Activated CD4-positive, alpha-beta T cell treated with anti-CD3 and anti-CD28 coated beads for 24 hours (primary cell): ENCODE measurements around the gene CACNA2D2.

Experiments used
- DNase-seq, 2 donors: peaks; one replicate each; pipeline ENCODE4 v3.0.0-alpha.2; 2020; ENCODE audit warnings: low read depth in 2 of 2

Gene CACNA2D2

DNA sequence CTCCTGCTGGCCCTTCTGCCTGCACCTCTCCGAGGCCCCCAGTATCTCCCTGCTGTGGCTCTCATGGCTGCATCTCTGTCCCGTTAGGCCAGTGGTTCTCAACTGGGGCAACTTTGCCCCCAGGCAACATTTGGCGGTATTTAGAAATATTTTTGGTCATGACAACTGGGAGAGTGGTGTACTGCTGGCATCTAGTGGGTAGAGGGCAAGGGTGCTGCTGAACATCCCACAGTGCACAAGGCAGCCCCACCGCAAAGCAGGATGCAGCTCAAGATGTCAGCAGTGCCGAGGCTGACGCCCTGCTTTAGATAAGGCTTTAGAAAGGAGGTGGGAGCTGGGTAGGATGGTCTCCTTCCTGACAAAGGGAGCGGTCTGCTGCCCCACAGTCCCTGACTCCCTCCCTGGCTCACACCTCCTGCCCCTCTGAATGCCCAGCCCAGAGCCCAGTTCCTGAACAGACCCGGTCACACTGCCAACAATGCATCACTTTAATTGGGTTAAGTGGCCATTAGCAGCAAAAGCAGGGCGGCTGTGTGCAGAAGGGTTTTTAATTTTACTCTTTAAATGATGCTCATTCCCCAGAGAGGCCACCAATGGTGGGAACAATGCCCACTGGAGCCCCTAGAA lies 75.3 kb downstream of the CACNA2D2 start:
- no peak for DNase-seq

DNA sequence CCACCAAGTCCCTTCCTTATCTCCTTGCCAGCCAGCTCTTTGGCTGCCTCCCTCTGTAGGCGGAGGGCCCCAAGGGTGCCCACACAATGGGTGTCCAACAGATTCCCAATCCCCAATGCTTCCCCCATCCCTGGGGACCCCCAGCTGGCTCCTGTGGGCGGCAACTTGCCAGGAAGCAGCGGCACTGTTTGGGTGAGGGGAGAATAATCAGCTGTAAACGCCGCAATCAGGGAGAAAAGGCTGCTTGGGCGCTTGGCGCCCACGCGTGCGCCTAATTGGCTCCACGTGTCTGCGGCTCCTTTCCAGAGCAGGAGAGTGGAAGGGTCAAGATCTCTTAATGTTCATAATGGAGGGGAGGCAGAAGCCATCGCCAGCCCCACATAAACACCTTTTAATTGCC lies 76.2 kb downstream of the CACNA2D2 start:
- no peak for DNase-seq

DNA sequence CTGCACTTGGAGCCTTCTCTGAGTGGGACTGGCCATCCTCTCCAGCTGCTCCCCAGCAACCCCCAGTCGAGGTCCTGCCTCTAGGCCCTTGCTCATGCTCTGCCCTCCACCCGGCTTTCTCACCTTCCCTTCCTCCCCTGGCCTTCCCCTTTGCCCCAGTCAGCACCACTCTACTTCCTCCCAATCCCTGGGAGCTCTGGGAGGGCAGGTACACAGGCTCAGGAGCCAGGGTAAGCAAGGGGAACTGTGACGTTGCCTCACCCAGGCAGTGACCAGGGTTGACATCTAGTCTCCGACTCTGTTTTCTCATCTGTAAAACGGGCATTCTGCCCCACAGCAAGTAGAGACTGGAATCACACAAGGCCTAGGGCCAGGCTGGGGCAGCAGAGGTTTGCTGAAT lies 77.5 kb downstream of the CACNA2D2 start:
- DNase-seq, result no peak

DNA sequence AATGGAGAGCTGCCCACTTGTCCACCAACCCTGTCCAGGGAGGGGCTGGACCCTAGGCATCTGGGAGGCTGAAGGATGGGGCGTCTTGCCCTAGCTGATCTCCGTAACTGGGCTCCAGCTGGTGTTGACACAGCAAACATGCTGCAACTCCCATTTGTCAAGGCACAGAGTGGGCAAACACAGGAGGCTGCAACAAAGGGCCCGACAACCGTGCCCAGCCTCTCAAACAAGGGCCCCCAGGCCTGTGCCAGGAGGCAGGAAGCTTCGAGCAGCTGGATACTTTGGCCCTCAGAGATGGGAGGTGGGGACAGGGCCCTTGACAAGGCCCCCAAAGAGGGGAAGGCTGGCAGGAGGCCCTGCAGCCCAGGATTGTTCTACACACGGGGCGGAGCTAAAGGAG lies 79.9 kb downstream of the CACNA2D2 start:
- no peak for DNase-seq

DNA sequence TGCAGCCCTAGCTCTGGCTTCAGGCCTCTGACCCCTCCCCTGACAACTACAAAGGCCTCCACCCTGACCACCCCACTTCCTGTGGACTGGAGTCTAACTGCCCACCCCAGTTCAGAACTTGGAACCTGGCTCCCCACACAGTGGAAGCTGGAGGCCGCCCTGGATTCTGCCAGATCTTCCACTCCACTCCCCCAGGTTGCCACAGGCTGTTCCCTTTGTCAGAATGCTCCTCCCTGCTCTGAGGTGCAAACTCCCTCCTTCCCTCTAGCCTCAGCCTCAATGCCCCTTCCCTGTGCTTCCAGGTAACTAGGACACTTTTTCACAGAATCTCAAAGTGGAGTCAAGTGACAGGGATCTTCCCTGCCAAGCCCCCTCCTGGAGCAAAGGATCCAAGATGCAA lies 81.3 kb downstream of the CACNA2D2 start:
- no peak for DNase-seq

DNA sequence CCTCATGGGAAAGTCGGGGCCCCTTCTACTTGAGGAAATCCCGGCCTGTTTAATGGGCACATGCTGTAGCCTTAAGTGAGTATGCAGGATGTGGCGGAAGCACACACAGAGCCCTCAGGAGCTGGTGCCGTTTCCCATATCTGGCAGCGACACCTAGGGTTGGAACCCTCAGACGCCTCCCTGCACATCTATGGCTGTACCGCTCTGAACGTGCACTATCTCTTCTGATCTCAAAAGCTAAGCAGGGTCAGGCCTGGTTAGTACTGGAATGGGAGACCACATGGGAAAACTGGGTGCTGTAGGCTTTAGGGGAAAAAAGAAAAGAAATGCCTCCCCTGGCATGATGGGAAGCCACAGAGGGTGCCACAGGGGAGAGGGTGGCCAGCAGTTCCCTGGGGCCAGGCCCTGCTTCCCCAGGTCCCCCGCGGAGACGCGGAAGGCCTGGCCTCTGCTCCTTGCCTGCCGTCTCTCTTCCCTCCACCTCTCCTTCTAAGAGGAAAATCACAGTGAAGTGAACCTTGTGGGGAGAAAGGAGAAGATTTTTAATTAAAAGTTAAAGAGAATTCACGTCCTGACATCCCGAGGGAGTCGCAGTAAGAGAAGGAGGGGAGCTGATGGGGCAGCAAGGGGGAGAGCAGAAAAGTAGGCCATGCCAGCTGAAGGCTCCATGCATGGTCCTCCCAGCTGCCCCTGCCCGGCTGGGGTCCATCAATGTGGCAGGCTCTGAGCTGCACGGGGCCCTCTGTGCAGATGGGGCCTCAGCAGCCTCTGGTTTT lies 83.7 kb downstream of the CACNA2D2 start:
- no peak for DNase-seq

DNA sequence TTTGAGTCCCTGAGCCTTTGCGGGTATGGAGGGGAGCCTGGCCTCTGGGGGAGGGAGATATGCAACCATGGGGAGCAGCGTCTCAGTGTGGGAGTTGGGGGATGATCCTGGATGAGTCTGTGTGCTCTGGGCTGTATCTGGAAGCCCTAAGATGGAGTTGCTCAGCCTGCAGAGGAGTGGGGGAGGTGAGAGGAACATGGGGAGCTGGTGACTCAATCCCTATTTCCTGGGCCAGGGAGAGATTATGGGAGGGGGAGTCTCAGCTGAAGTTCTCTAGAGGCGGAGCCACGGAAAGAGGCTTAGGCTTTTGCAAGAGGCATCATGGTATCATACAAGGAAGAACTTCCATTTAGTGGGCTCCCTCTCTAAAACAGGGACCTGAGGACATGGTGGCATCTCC lies 84.6 kb downstream of the CACNA2D2 start:
- DNase-seq, result no peak

DNA sequence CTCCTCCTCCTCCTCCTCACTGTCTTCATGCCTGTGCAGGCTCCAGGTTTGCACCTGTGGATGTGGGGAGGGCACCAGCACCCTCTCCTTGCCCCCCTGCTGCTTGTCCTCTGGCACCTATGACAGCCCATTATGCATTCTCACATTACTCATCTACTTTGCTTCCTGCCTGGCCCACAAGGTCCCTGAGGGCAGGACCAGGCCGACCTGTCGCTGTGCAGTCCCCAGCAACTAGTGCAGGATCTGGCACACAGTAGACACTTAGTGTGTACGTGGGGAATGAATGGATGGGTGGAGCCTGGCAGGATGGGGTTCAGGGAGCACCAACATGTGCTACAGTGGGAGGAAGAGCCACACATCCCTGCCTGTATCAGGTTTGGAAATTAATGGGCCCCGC lies 85.8 kb downstream of the CACNA2D2 start:
- no peak for DNase-seq

DNA sequence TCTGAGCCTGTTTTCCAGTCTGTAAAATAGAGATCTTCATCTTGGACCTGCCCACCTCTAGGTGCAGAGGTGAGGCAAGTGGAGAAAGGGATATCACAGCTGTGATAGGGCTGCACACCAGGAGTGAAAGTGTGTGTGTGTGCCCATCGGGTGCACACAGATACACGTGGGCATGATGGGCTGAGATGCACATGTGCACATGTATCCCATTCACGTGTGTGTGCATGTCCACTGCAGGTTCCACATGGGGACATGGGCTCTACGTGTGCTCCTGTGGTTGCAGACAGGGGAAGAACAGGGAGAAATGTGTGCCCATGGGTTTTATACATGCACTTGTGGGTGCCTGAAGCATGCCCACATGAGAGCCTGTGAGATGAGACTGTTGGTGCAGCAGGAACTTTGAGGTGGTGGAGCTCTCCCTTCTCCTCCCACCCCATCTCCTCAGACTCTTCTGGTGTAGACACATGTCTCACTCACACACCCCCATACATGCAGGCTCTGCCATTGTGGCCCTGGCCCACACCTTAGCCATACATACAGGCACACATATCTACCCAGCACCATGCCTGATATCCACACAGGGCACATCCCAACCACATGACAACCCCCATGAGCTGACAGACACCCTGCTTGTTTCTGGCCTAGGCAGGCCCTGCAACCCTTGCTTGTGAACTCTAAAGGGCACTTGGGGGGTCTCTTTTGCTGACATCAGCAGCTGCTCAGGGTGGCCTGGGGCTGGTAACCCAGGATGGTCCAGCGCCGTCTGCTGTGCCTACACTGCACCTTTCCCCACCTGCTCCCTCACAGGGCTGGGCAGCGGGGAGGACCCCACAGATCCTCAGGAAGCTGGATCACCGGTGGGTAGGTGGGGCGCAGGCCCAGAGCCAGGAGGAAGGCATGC lies 86.4 kb downstream of the CACNA2D2 start:
- DNase-seq, result no peak

DNA sequence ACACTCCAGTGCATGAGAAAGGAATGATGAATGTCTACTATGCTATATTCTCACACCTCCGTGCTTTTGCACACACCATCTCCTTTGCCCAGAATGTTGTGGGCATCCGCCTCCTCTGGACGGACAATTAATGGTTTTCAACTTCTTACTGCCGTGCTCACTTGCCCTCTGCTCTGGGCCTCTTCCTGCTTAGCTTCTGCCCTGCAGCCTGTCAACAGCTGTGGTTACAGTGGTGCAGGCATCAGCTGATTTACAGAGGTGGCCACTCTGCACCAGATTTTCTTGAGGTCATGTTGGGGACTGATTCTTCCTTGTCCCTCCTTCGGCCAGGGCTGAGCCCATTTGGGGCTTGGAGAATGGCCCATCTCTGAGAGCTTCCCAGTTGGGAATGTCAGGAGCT lies 87.6 kb downstream of the CACNA2D2 start:
- no peak for DNase-seq

DNA sequence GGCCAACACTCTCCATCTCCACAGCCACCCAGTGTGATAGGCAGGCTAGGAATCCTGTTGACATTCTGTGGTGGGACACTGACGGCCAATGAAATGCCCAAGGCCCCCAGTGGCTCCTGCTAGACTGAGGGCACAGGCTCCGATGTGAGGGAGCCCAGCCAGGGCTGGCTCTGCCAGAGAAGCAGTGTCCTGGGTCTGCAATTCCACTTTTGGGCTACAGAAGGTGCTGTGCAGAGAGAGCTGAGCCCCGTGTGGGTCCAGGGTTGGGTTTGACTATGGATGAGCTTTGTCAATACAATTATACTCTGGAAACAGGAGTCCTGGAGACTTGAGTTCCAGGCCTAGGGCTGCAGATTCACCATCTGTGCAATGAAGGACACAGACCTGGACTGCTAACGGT lies 88.4 kb downstream of the CACNA2D2 start:
- DNase-seq, result no peak

DNA sequence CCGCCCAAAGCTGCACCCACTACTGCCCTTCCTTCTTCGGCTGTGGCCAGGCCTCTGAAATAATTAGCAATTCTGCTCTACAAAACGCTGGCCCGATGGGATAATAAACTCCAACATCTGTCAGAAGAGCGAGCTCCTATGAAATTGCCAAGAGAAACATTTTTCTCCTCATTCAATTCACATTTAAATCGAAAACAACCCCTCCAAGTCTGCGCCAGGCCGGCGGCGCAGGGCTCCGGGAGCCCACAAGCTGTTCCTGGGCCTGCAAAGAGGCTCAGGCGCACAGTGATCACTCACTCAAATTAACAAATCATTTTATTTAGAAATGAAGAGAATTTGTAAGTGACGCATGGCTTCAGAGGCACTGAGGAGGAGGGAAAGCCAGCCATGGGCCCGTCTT lies 88.8 kb downstream of the CACNA2D2 start:
- no peak for DNase-seq

DNA sequence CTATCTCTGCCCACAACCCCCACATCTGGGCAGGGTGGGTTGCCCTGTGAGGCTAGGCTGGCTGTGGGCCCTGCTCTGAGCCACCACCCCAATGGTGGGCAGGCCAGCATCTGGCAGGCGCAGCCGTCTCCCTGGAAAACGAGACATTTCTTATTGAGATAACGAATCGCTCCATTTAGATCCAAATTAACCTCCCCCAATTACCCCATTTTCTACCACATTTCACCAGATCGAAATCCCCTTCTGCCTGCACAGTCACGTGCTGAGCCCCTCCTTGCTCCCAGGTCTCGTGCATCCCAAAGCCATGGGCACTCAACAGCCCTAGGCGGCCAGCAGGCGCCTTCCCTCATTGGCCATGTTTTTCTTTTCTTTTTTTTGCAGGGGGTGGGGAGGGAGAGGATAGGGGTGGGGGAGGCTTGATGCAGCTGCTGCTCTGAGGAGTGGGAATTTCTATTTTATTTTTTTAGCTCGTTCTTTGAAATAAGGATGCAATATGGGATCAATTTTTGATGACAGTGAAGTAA lies 91.1 kb downstream of the CACNA2D2 start:
- DNase-seq, result no peak

DNA sequence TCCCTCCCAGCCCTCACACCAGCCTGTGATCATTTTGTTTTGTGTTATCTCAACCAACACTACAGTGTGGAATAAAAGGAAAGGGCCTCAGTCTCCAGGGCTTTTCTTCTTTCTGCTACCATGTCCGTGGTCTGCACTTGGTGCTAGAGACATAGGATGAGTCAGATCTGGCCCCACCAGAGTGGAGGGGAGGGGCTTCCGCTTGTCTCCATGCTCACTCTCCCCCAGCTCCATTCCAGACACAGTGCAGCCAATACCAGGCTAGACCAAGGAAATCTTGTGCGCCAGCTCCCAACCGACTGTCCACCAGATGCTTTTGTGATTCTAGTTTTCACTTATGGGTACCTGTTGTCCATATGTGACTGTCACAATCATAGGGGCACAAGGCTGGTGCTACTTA lies 92.2 kb downstream of the CACNA2D2 start:
- DNase-seq, result no peak

DNA sequence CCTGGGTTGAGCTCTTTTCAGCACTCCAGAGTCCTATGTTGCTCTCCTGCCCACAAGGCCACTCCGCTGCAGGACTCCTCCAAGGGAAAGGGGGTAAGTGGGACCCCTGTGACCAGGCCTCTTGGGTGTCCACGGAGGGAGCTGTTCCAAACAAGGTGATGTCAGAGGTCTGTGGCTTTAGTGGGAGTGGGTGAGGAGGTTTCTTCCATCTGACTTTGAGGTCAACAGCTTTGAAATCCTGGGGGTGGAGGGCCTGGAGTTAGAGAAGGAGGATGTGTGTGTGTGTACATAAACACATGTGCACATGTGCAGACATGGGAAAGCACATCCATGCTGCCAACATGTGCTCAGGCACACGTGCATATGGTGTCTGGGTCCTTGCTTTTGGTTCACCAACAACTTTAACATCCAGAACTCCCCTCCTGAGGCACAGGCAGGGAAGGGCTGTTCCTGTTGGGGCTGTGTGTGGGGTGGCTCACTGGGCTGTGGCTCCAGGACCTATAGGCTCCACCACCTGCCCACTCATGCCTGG lies 92.8 kb downstream of the CACNA2D2 start:
- DNase-seq, result no peak

DNA sequence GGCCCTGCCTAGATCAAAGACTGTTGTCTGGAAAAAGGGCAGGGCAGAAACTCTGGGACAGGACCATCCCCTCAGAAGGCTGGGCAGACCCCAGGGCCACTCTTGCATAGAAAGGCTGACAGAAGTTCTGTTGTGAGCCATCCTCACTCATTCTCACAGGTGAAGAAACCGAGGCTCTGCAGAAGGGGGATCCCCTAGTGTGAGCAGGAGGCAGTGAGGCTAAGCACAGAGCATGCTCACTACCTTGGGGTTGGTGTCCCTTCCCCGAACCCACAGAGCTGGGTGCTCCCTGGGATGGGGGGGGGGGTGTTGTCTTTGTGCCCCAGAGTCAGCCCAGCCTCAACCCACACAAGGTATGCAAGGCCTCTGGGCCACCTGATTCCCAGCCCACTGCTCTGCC lies 93.2 kb downstream of the CACNA2D2 start:
- DNase-seq, result no peak

DNA sequence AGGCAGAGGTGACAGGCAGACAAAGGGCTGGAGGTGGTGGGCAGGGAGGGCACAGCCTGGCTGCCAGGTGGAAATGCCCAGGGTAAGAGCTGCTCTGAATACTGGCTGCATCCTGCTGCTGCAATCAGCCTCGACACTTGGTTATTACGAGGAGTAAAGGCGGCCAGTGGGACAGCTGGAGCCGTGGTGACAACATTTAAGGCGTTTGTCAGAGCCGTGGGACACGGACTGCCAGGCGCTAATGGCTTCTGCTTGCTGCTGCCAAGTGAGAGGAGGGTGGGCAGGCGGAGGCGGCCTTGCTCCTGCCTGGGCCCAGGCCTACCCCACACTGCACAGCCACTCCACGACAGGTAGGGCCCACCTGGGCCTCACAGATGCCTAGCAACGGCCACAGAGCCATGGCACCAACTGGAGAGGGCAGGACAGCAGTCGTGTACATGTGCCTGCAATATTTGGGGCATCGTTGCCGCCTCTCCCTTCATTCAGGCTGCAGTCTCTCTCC lies 94.9 kb downstream of the CACNA2D2 start:
- no peak for DNase-seq

DNA sequence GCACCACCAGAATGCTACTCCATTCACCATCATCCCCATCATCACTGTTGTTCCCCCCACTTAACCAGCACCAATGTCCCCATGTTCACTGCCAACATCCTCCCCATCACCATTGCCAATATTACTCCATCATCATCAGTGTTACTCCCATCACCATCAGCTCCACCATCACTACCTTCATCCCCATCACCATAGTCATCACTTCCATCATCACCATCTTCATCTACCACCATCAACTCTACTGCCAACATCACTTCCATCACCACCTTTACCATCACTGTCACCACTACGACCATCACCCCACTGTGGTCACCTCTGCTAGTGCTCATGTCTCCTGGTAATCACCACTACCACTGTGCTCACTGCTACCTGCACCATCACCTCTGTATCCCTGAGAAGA lies 96.9 kb downstream of the CACNA2D2 start:
- no peak for DNase-seq

DNA sequence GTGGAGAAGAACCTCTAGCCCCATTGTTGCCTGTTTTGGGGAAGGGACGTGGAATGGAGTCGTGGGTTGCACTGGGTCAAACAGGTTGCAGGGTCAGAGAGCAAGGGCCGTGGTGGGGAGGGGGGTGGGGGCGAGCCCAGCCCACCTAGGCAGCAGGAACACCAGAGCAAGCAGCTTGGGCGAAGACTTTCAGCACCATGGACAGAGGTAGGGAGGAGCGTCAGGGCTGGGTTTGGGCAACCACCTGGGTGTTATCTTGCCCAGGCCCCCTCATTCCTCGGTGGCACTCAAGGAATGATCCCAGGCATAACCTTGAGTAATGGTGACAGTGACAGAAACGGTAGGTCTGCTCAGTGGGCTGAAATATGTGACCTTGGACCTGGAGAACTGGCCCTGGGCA lies 98.2 kb downstream of the CACNA2D2 start:
- DNase-seq, result peak in 1 of 2 donors; percentile 9

DNA sequence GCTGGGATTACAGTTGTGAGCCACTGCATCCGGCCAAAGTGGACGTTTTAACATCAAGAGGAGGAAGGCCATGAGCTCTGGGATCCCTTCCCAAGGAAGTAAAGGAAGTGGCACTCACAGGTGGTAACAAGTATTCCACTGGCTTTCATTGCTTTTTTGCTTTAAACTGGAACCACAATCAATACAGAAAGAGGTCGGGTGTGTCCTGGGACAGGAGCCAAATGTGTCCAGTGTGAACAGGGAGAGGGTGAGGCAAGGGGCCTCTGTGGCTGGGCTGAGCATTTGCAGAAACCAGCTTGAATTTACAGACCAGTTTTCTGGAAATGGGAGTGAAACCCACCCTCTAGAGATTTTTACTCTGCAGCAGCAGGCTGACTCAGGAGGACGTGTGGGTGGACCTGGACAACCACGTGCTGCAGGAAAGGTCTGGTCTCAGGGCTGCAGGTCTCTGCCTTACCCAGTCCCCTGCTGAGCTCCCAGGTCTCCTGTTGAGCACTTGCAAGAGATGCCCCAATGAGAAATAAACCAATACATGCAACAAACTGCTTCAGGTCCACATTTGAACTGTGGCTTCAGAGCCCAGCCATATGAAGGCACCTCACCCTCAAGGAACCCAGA lies 101.3 kb downstream of the CACNA2D2 start:
- no peak for DNase-seq

DNA sequence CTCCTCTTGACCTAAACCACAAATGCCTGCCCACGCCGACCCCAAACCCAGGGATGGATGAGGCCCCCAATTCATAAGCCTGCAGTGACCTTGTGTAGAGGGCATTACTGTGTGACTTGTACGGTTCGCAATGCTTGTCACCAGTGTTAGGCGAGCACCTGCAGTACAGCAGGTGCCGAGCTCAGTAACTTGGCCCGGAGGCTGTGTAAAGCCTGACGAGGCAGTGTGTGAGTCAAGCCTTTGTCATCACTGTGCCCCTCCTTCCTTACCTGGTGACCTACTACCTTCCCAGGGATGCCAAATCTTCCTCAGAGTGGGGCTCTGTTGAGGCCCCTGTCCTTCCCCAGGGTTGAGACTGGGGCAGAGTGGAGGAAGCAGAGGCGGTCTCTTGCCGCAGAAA lies 106.9 kb downstream of the CACNA2D2 start:
- no peak for DNase-seq
